Measurements from ENCODE around the gene NAALAD2. TPM values are rescaled to one million over a fixed set of nuclear protein-coding genes. Genes with fewer than 3 reads are reported as not detected.

NAALAD2 gene
- total RNA-seq, 1 experiment from 2014 or later: 142 TPM

GRCh38 chr11:90189011-90189410 is 54.5 kb downstream of the NAALAD2 start:
- intact Hi-C loops (cut with micrococcal nuclease; ENCODE audit: unreplicated experiment): no loop called here
- no peaks in the 10 kb centered on the region for H3K9me3 Mint-ChIP-seq (ENCODE audit: unreplicated experiment)
- H3K4me1 Mint-ChIP-seq (ENCODE audit: low read depth, unreplicated experiment): peaks cover 19% of the 10 kb centered on the region
- CTCF ChIA-PET: no interaction called here
- Histone ChIP-seq H3K36me3 (ENCODE audit: control insufficient read depth, insufficient read depth, low read length) (peaks cover 7% of the 10 kb centered on the region), H3K4me3 (ENCODE audit: low read depth, low read length) (no peak overlapping the region), H3K9me3 (no peaks in the 10 kb centered on the region; the same call in 1 of the 2 replicates), H3K4me1 (peaks cover 26% of the 10 kb centered on the region), H3K27me3 (replicated peaks; ENCODE audit: control insufficient read depth, insufficient read depth, low read length) (no peaks in the 10 kb centered on the region)
- BruUV-seq (replicated peaks): no TSS peak
- H3K27me3 Mint-ChIP-seq (ENCODE audit: insufficient read depth, unreplicated experiment): no peaks in the 10 kb centered on the region
- no peak overlapping the region for H3K4me3 Mint-ChIP-seq (ENCODE audit: unreplicated experiment)
- no peak for TF ChIP-seq CTCF (IDR thresholded peaks at IDR 0.05; ENCODE audit: insufficient read depth in 1 of 2, low read depth in 1 of 2, low read length in 1 of 2, severe bottlenecking in 1 of 2, unreplicated experiment in 1 of 2)
- POLR2A ChIA-PET: no interaction called here
- H3K36me3 Mint-ChIP-seq (ENCODE audit: insufficient read depth, unreplicated experiment): peaks cover 75% of the 10 kb centered on the region
- no peak for DNase-seq
- peak overlapping the region; percentile 7 for H3K27ac Mint-ChIP-seq (ENCODE audit: unreplicated experiment)

GRCh38 chr11:90192869-90193582 is 58.6 kb downstream of the NAALAD2 start:
- no peak overlapping the region for H3K4me3 ChIP-seq (ENCODE audit: low read depth, low read length)
- H3K4me1 Mint-ChIP-seq (ENCODE audit: low read depth, unreplicated experiment): peaks cover 33% of the 10 kb centered on the region
- intact Hi-C loops (cut with micrococcal nuclease; ENCODE audit: unreplicated experiment): no loop called here
- no peaks in the 10 kb centered on the region; the same call in 1 of the 2 replicates for H3K9me3 ChIP-seq
- no peak overlapping the region for H3K4me3 Mint-ChIP-seq (ENCODE audit: unreplicated experiment)
- H3K27ac Mint-ChIP-seq (ENCODE audit: unreplicated experiment): no peak overlapping the region
- H3K9me3 Mint-ChIP-seq (ENCODE audit: unreplicated experiment): no peaks in the 10 kb centered on the region
- H3K4me1 ChIP-seq: peaks cover 26% of the 10 kb centered on the region
- peaks cover 85% of the 10 kb centered on the region for H3K36me3 Mint-ChIP-seq (ENCODE audit: insufficient read depth, unreplicated experiment)
- H3K27me3 Mint-ChIP-seq (ENCODE audit: insufficient read depth, unreplicated experiment): no peaks in the 10 kb centered on the region
- ChIA-PET CTCF (no interaction called here), POLR2A (no interaction called here)
- no peaks in the 10 kb centered on the region for H3K27me3 ChIP-seq (replicated peaks; ENCODE audit: control insufficient read depth, insufficient read depth, low read length)
- DNase-seq: no peak
- TF ChIP-seq CTCF (IDR thresholded peaks at IDR 0.05; ENCODE audit: insufficient read depth in 1 of 2, low read depth in 1 of 2, low read length in 1 of 2, severe bottlenecking in 1 of 2, unreplicated experiment in 1 of 2): no peak
- H3K36me3 ChIP-seq (ENCODE audit: control insufficient read depth, insufficient read depth, low read length): peaks cover 3% of the 10 kb centered on the region
- no TSS peak for BruUV-seq (replicated peaks)

- H3K27me3 Mint-ChIP-seq (ENCODE audit: insufficient read depth, unreplicated experiment): no peaks in the 10 kb centered on the region
- peaks cover 76% of the 10 kb centered on the region for H3K36me3 Mint-ChIP-seq (ENCODE audit: insufficient read depth, unreplicated experiment)
- intact Hi-C loops (cut with micrococcal nuclease; ENCODE audit: unreplicated experiment): no loop called here
- no peak overlapping the region for H3K4me3 ChIP-seq (ENCODE audit: low read depth, low read length)
- H3K4me3 Mint-ChIP-seq (ENCODE audit: unreplicated experiment): peak overlapping the region; percentile 0
- H3K27me3 ChIP-seq (replicated peaks; ENCODE audit: control insufficient read depth, insufficient read depth, low read length): no peaks in the 10 kb centered on the region
- no peaks in the 10 kb centered on the region for H3K9me3 ChIP-seq
- H3K36me3 ChIP-seq (ENCODE audit: control insufficient read depth, insufficient read depth, low read length): no peaks in the 10 kb centered on the region
- H3K27ac Mint-ChIP-seq (ENCODE audit: unreplicated experiment): no peak overlapping the region
- BruUV-seq (replicated peaks): no TSS peak
- H3K9me3 Mint-ChIP-seq (ENCODE audit: unreplicated experiment): no peaks in the 10 kb centered on the region
- ChIA-PET POLR2A (no interaction called here), CTCF (no interaction called here)
- no peak for TF ChIP-seq CTCF (IDR thresholded peaks at IDR 0.05; ENCODE audit: insufficient read depth in 1 of 2, low read depth in 1 of 2, low read length in 1 of 2, severe bottlenecking in 1 of 2, unreplicated experiment in 1 of 2)
- H3K4me1 ChIP-seq: 0 out of 2 replicates have a peak, but pooled peaks cover 3% of the 10 kb centered on the region
- DNase-seq: no peak
- peaks cover 14% of the 10 kb centered on the region for H3K4me1 Mint-ChIP-seq (ENCODE audit: low read depth, unreplicated experiment)
Measured at GRCh38 chr11:90197377-90197776, 62.9 kb downstream of the NAALAD2 start.
